Fibroblast of mammary gland (primary cell): ENCODE measurements around the gene PHF2.
A peak's percentile ranks its signal among the peaks of the same experiment; 100 is the strongest.

Experiments
- DNase-seq: peaks from one replicate; pipeline ENCODE4 v3.0.0-alpha.2; 2010; ENCODE audit warnings: low read depth
- H3K4me3 ChIP-seq: 2 replicates; pipeline ENCODE4 v1.5.1; 2011; ENCODE audit warnings: low read depth, mild to moderate bottlenecking, low read length, moderate library complexity; ENCODE audit not compliant: control insufficient read depth
- TF ChIP-seq, protein P1 (sequence below): conservative IDR thresholded peaks from 2 replicates; pipeline ENCODE4 v1.5.1; 2011; ENCODE audit warnings: low read depth, low read length, inconsistent platforms; ENCODE audit not compliant: control insufficient read depth, insufficient read depth

The PHF2 gene

DNA sequence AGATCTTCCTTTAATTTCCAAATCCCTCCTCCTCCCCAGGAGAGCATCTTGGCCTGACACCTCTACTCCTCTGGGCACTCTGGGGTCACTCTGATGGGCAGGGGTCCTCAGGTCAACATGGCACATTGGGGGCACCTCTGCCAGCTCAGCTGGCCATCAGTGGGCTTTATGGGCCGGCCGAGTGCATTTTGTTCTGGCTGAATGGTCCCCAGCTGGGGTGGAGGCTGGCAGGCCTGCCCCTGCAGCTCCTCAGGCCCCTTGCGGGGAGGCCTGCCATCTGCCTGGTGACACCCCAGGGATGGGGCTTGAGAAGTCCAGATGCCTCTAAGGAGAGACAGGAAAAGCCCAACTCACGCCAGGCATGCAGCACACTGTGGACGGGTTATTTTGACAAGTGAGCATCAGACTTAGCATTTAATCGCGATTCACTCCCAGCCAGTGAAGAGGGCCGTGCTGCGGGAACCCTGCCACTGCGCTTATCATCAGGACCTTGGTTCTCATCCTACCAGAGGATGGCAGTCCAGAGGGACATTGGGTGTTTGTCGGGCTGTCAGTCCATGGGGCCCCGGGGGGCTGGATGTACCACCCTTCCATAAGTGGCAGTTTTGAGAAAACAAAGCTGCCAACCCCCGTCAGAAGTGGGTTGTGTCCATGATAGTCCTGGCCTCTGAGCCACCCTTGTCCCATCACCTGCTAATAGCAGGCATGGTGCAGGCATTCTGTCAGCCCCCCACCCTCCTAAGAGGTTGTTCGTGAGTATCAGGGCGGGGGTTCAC, 21.7 kb downstream of the PHF2 start:
- TF ChIP-seq, protein P1, sequence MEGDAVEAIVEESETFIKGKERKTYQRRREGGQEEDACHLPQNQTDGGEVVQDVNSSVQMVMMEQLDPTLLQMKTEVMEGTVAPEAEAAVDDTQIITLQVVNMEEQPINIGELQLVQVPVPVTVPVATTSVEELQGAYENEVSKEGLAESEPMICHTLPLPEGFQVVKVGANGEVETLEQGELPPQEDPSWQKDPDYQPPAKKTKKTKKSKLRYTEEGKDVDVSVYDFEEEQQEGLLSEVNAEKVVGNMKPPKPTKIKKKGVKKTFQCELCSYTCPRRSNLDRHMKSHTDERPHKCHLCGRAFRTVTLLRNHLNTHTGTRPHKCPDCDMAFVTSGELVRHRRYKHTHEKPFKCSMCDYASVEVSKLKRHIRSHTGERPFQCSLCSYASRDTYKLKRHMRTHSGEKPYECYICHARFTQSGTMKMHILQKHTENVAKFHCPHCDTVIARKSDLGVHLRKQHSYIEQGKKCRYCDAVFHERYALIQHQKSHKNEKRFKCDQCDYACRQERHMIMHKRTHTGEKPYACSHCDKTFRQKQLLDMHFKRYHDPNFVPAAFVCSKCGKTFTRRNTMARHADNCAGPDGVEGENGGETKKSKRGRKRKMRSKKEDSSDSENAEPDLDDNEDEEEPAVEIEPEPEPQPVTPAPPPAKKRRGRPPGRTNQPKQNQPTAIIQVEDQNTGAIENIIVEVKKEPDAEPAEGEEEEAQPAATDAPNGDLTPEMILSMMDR = no peak
- H3K4me3 ChIP-seq = no peak overlapping the region
- DNase-seq = no peak

DNA sequence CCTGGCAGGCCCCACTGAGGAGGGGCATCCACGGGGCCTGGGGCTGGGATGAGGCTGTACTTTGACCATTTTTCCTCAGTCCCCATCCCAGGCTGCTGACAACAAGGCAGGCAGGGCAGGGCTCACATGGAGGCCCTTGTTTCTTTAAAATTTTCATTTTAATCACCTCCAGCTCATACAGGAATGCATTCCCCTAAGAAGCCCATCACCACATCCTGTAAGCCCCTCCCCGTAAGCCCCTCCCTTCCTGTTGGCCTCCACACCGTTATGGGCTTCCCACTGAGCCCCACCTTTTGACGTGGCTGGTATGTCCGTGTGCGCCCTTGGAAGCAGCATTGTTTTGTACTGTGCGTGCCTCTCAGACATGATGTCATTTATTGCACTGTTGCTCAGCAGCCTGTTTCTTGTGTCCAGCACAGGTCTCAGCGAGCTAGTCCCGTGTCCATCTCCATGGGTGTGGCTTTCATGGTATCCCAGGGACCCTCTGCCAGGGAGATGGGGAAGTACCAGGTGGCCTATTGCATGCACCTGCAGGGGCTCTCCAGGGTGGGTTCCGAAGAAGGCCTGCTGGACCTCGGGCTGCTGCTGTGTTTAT, 22.4 kb downstream of the PHF2 start:
- no peak overlapping the region for H3K4me3 ChIP-seq
- peak; percentile 26 for DNase-seq
- TF ChIP-seq, protein P1 = no peak

DNA sequence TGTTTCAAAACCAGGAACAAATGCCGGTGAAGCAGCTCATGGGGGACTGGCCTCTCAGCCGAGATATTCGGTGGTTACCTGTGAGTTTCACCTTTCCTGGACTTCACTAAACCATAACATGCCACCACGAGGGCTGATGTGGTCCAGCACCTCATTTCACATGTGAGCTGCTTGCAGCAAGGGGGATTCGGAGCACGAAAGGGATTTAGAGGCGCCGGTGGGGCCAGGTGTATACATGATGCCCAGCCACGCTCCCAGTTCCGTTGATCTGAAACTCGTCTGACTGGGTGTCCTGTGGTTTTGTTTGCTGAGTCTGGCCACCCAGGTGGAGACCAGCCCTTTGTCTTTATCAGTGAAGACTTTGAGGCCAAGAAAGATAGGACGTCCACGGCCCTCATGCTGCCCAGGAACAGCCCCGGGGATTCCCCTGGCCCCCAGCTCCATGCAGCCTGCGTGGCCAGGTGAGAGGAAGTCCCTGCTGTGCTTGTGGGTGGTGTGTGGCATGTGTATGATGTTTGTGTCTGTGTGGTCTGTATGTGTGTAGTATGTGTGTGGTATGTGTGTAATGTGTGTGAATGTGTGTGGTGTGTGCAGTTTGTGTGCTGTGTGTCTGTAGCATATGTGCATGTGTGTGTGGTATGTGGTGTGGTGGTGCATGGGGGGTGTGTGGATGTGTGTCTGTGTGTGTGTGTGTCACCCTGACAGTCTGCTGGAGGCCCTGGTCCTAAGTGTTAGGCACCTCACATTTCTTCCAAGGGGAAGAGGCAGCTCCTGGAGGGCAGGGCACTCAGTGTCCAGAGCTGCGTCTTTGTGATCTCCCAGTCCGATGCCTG, 23.4 kb downstream of the PHF2 start:
- H3K4me3 ChIP-seq = no peak overlapping the region
- TF ChIP-seq, protein P1 = no peak
- DNase-seq = no peak

DNA sequence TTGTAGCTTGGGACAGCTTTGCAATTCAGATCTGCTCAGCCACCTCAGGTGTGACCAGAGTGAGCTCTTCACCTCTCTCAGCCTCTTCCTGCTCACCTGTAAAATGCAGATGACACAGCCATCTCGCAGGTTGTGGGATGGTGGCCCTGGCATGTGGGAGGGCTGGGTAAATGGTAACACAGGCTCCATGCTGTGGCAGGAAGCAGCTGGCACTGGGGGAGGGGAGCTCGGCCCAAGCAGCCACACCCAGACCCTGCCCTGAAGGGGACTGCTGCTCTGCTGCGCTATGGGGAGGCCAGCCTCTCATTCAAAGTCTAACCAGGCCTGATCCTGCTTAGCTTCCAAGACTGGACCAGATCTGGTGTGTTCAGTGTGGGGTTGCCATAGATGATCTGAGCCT, 24.1 kb downstream of the PHF2 start:
- no peak overlapping the region for H3K4me3 ChIP-seq
- DNase-seq = no peak
- TF ChIP-seq, protein P1 = no peak

DNA sequence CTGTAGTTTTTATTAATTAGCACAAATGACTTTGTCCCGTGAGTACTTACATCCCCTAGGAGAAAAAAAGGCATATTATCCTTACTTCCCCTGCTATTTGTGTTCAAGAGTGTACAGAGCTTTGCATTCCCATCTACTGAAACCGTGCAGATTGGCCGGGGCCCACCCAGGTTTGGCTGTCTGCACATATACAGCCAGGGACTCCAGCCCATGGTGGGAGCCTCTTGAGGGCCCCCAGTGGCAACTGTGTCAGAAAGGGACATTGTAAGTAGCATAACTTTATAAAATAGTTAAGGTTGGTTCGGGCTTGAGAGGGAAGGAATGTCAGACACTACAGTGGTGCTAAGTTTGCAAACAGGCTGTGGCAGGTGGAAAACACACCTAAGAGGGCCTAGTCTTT, 24.7 kb downstream of the PHF2 start:
- H3K4me3 ChIP-seq = no peak overlapping the region
- TF ChIP-seq, protein P1 = no peak
- no peak for DNase-seq

DNA sequence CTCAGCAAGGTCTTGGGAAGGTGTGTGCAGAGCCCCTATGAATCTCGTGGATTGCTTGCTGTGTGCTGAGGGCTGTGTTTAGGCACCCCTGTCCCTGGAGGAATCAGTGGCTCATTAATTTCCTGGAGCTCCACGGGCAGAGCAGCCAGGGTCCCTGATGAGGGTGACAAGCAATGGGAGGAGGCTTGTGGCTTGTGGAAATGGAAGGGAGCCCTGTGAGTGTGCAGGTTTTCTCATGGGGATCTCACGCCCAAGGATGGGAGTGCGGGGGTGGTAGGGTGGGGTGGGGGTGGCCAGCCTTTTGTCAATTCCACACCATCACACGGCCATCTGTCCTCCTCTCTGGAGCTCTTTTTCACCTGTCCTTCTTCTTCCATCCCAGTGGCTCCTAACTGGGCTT, 25.3 kb downstream of the PHF2 start:
- H3K4me3 ChIP-seq = no peak overlapping the region
- DNase-seq = no peak
- TF ChIP-seq, protein P1 = no peak
